Epithelial cell of proximal tubule (primary cell): ENCODE measurements around the gene TRIM47. TPM values are rescaled to one million over a fixed set of nuclear protein-coding genes. Genes with fewer than 3 reads are reported as not detected.

Source experiments
- DNase-seq: peaks from one replicate; pipeline ENCODE4 v3.0.0-alpha.2; 2011; ENCODE audit warnings: low read depth
- H3K4me3 ChIP-seq: 2 replicates; pipeline ENCODE4 v1.5.1; 2011; ENCODE audit warnings: low read depth, mild to moderate bottlenecking, low read length
- CTCF ChIP-seq: conservative IDR thresholded peaks from 2 replicates; pipeline ENCODE4 v1.5.1; 2012; ENCODE audit warnings: low read depth, mild to moderate bottlenecking, low read length
- total RNA-seq: library from RNA; depleted of rRNA; stranded (reverse); fragments of >200 nt; gene quantifications from 2 replicates; pipeline ENCODE4 v1.2.3, GENCODE V29; 2015

The TRIM47 gene
- total RNA-seq, 1 donor from 2014 or later: 51.2 TPM

DNA sequence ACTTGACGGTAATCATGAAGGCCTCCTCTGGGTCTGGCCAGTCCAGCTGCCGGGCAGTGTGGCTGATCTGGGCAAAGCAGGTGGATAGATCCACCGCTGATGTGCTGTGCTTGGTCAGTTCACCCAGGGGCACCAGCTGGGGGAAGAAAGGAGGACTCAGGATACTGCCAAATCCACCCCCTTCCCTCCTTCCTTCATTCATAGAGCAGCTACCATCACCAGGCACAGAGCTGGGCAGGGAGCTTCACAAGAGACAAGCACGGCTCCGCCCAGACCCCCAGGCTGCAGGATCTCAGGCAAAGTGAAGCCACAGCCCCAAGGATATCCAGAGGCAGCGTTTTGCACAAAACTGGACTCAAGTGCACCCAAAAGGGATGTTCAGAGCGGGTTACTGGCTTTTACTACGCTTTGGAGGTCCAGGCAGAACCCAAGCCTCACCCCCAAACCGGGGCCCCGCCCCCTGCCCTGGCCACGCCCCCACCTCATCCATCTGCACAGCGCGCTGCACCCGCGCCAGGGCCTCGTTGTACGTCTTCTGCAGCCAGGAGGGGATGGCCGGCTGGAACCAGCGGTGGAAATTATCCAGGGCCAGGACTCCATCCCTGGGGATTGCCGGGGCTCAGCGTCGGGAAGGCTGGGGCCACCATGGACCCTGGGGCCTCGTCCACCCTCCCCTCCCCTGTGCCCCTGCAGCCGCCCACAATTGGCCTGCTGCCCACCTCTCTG is 43.3 kb downstream of the TRIM47 start:
- DNase-seq: no peak
- TF ChIP-seq CTCF: no peak
- H3K4me3 ChIP-seq: no peak overlapping the region

DNA sequence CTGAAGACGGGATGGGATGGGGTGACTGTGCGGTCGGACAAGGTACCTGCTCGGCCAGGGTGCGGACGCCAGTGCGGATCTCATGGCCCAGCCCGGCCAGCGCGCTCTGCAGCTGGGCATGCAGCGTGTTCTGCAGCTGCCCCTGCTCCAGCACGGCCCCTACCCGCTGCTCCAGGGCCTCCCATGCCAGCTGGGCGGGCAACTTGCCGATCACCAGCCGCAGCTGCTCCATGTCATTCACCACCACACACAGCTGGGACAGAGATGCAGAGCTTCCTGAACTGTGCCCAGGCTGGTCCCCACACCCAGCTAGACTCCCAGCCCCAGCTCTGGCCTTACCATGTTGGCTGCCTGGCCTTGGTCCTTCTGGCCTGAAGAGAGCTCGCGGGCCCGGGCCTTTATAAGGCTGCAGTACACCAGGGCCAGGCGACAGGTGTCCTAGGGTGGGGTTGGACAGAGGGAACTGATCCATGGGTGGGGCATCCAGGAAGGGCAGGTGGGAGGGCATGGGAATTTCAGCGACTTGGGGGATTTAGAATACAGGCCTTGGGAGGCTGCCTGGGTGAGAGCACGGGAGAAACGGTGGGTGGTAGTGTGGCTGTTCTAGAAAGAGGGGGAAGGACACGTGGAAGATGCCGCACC is 44.0 kb downstream of the TRIM47 start:
- no peak for TF ChIP-seq CTCF
- H3K4me3 ChIP-seq: no peak overlapping the region
- DNase-seq: no peak

GRCh38 chr17:75832652-75833400 is 45.6 kb downstream of the TRIM47 start:
- TF ChIP-seq CTCF: no peak
- no peak overlapping the region for H3K4me3 ChIP-seq
- DNase-seq: no peak

GRCh38 chr17:75832164-75832651 is 46.2 kb downstream of the TRIM47 start:
- DNase-seq: no peak
- TF ChIP-seq CTCF: no peak
- no peak overlapping the region for H3K4me3 ChIP-seq

GRCh38 chr17:75831032-75831571 is 47.3 kb downstream of the TRIM47 start:
- no peak for TF ChIP-seq CTCF
- no peak overlapping the region for H3K4me3 ChIP-seq
- no peak for DNase-seq

- TF ChIP-seq CTCF: peak; percentile 61
- DNase-seq: no peak
- no peak overlapping the region for H3K4me3 ChIP-seq
Observed at GRCh38 chr17:75830164-75831031, 48.0 kb downstream of the TRIM47 start.
